K562 (cell line): ENCODE measurements around the gene SCARF2. TPM values are rescaled to one million over a fixed set of nuclear protein-coding genes. Genes with fewer than 3 reads are reported as not detected.

Experiments
- ATAC-seq: fragments of 200-7000 bp; cut with Tn5 transposase; 3 replicates; pipeline ENCODE4 v1.9.1; 2020; ENCODE audit warnings: moderate library complexity
- BruUV-seq: library from RNA; stranded (reverse); fragments of 400-500 nt; replicated peaks from 2 replicates; lab custom pipeline; 2021; lab: Mats Ljungman, UMichigan
- CTCF ChIA-PET: fragments of 300-600 bp; formaldehyde crosslinking; extraction: SDS; loops from one replicate; lab custom pipeline; 2021; ENCODE audit warnings: low intra/inter-chr PET ratio; lab: Yijun Ruan, JAX
- POLR2A ChIA-PET: fragments of 300-600, 350-650 bp; sonication (Branson Sonifier 250); formaldehyde crosslinking; extraction: SDS; loops from one replicate; lab custom pipeline; 2021; ENCODE audit warnings: antibody characterized with exemption, inconsistent platforms; lab: Yijun Ruan, JAX
- DNase-seq, 4 experiments: peaks; one replicate each; pipeline versions ENCODE4 v3.0.0 to v3.0.0-alpha.2; 2011 to 2018; ENCODE audit warnings: low spot score in 3 of 4, mixed read lengths in 3 of 4; ENCODE audit errors: extremely low read depth in 1 of 4
- FAIRE-seq: peaks from 2 replicates; lab custom pipeline; 2011; peaks lifted over from hg19 to GRCh38; lab: Jason Lieb, UNC
- H2AFZ ChIP-seq: 2 replicates; pipeline ENCODE4 v1.6.0; 2011; ENCODE audit warnings: low read depth, low read length, control low read depth, inconsistent platforms
- H3K27ac ChIP-seq: fragments of 200-600 bp; 3 replicates; pipeline ENCODE4 v1.8.0; 2011; ENCODE audit warnings: low read depth, mild to moderate bottlenecking, control low read depth, inconsistent platforms, low read length, moderate library complexity, mixed read lengths; ENCODE audit errors: extremely low read depth
- H3K27me3 ChIP-seq, 2 experiments: fragments of 300-600 bp in 1 of 2; 2 replicates in 1 of 2; 3 replicates in 1 of 2; pipeline versions ENCODE4 v1.6.0 to v1.8.0; 2011; ENCODE audit warnings: inconsistent platforms in 2 of 2, low read length in 2 of 2, mild to moderate bottlenecking in 1 of 2, mixed read lengths in 1 of 2, moderate library complexity in 1 of 2; ENCODE audit not compliant: control insufficient read depth in 2 of 2, insufficient read depth in 2 of 2
- H3K36me3 ChIP-seq: fragments of 300-600 bp; 3 replicates; pipeline ENCODE4 v1.8.0; 2011; ENCODE audit warnings: mild to moderate bottlenecking, low read length, inconsistent platforms; ENCODE audit not compliant: control insufficient read depth, insufficient read depth
- H3K4me1 ChIP-seq, 2 experiments: fragments of 200-600 bp in 1 of 2; replicated peaks in 1 of 2; 2 replicates in 1 of 2; 3 replicates in 1 of 2; pipeline versions ENCODE4 v1.5.1 to v1.8.0; 2011; ENCODE audit warnings: inconsistent platforms in 2 of 2, low read length in 2 of 2, mild to moderate bottlenecking in 1 of 2, mixed read lengths in 1 of 2, moderate library complexity in 1 of 2; ENCODE audit not compliant: control insufficient read depth in 2 of 2, insufficient read depth in 2 of 2
- H3K4me2 ChIP-seq: 2 replicates; pipeline ENCODE4 v1.6.1; 2011; ENCODE audit warnings: low read length, control low read depth, inconsistent platforms, mixed read lengths; ENCODE audit not compliant: insufficient read depth
- H3K4me3 ChIP-seq: fragments of 200-600 bp; sonication (generic), shearing (Covaris generic); 2 replicates; pipeline ENCODE4 v1.5.1; 2016; ENCODE audit warnings: control low read depth, inconsistent platforms
- H3K79me2 ChIP-seq: fragments of 200-600 bp; 3 replicates; pipeline ENCODE4 v1.8.0; 2011; ENCODE audit warnings: low read length, inconsistent platforms; ENCODE audit not compliant: control insufficient read depth, insufficient read depth
- H3K9ac ChIP-seq, 2 experiments: 2 replicates each; pipeline versions ENCODE4 v1.6.0 to v1.6.1; 2011; ENCODE audit warnings: low read depth in 2 of 2, low read length in 2 of 2, control low read depth in 1 of 2, inconsistent platforms in 1 of 2, mild to moderate bottlenecking in 1 of 2, mixed read lengths in 1 of 2; ENCODE audit not compliant: insufficient read depth in 1 of 2
- H3K9me1 ChIP-seq: one replicate; pipeline ENCODE4 v1.6.0; 2011; ENCODE audit warnings: inconsistent platforms, mild to moderate bottlenecking, low read length, moderate library complexity; ENCODE audit not compliant: control insufficient read depth, insufficient read depth
- H3K9me3 ChIP-seq: replicated peaks from 2 replicates; pipeline ENCODE4 v1.5.1; 2011; ENCODE audit warnings: low read depth, low read length, inconsistent platforms; ENCODE audit not compliant: control insufficient read depth, insufficient read depth
- H4K20me1 ChIP-seq: replicated peaks from 2 replicates; pipeline ENCODE4 v1.6.1; 2011; ENCODE audit warnings: low read length, inconsistent platforms, mixed read lengths; ENCODE audit not compliant: control insufficient read depth, insufficient read depth
- ASH1L ChIP-seq: fragments of 450-650 bp; IDR thresholded peaks from 2 replicates; pipeline ENCODE4 v1.6.1; 2018; ENCODE audit warnings: borderline replicate concordance, mild to moderate bottlenecking, low read depth; ENCODE audit not compliant: partially characterized antibody
- ETV6 ChIP-seq, 3 experiments: fragments of 150-350 bp in 1 of 3; sonication (generic) in 1 of 3; formaldehyde crosslinking in 1 of 3; IDR thresholded peaks; 2 replicates each; pipeline versions ENCODE4 v1.6.1 to v1.8.0; 2014 to 2022; ENCODE audit warnings: borderline replicate concordance in 2 of 3, low read depth in 2 of 3, antibody characterized with exemption in 1 of 3, low read length in 1 of 3, mild to moderate bottlenecking in 1 of 3, missing genetic modification reagents in 1 of 3
- GTF2F1 ChIP-seq: IDR thresholded peaks from 2 replicates; pipeline ENCODE4 v1.6.1; 2011; ENCODE audit warnings: low read depth, low read length, improper control_type of control experiment
- MCM2 ChIP-seq: fragments of 450-650 bp; IDR thresholded peaks from 2 replicates; pipeline ENCODE4 v1.6.1; 2017; ENCODE audit warnings: low read depth, mild to moderate bottlenecking
- MED1 ChIP-seq: sonication (generic); formaldehyde crosslinking; IDR thresholded peaks from 2 replicates; pipeline ENCODE4 v1.8.1; 2023; ENCODE audit warnings: missing genetic modification reagents, borderline replicate concordance
- MLX ChIP-seq, 2 experiments: fragments of 450-650 bp in 1 of 2; sonication (generic) in 1 of 2; formaldehyde crosslinking; conservative IDR thresholded peaks; 2 replicates each; pipeline versions ENCODE4 v1.4.0 to v1.8.1; 2020 to 2022; ENCODE audit warnings: mild to moderate bottlenecking in 1 of 2, missing genetic modification reagents in 1 of 2
- MYC ChIP-seq, 2 experiments: fragments of 250-450 bp in 1 of 2; sonication (Bioruptor Pico) in 1 of 2; IDR thresholded peaks; 2 replicates each; pipeline versions ENCODE4 v1.5.1 to v1.6.1; 2012 to 2021; ENCODE audit warnings: low read depth in 2 of 2, borderline replicate concordance in 1 of 2, improper control_type of control experiment in 1 of 2, low read length in 1 of 2, mild to moderate bottlenecking in 1 of 2, moderate library complexity in 1 of 2
- MYNN ChIP-seq, 2 experiments: sonication (generic); formaldehyde crosslinking in 1 of 2; IDR thresholded peaks; 2 replicates each; pipeline versions ENCODE4 v1.5.0 to v1.6.1; 2016 to 2020; ENCODE audit warnings: antibody characterized with exemption in 1 of 2, missing genetic modification reagents in 1 of 2
- SIX5 ChIP-seq, 2 experiments: IDR thresholded peaks; 2 replicates each; pipeline ENCODE4 v1.6.1; 2011; ENCODE audit warnings: low read length in 2 of 2, borderline replicate concordance in 1 of 2, low read depth in 1 of 2, mild to moderate bottlenecking in 1 of 2, moderate library complexity in 1 of 2; ENCODE audit not compliant: insufficient read depth in 1 of 2
- TBL1XR1 ChIP-seq, 2 experiments: IDR thresholded peaks; 2 replicates each; pipeline ENCODE4 v1.6.1; 2012; ENCODE audit warnings: improper control_type of control experiment in 2 of 2, low read length in 2 of 2, mild to moderate bottlenecking in 1 of 2
- ZNF174 ChIP-seq: fragments of 250-450 bp; sonication (Bioruptor Pico); IDR thresholded peaks from 2 replicates; pipeline ENCODE4 v1.4.0; 2020; ENCODE audit warnings: mild to moderate bottlenecking
- ZNF695 ChIP-seq: fragments of 450-650 bp; formaldehyde crosslinking; IDR thresholded peaks from 2 replicates; pipeline ENCODE4 v1.4.0; 2020; ENCODE audit warnings: mild to moderate bottlenecking, moderate library complexity
- ZNF79 ChIP-seq: fragments of 250-450 bp; sonication (Bioruptor Pico); IDR thresholded peaks from 2 replicates; pipeline ENCODE4 v1.4.0; 2020; ENCODE audit warnings: low read depth, mild to moderate bottlenecking, moderate library complexity
- WGBS: fragments of 100-300 bp; shearing (Covaris generic); methylation state at CpG from one replicate; pipeline ENCODE4 v1.1.6; 2016; ENCODE audit warnings: low coverage, mixed read lengths; ENCODE audit not compliant: insufficient coverage; ENCODE audit errors: missing lambda C conversion rate; 5-methylcytosine and 5-hydroxymethylcytosine counted together
- in situ Hi-C: fragments of 300-500 bp; cut with MboI; formaldehyde crosslinking; loops from 4 replicates; pipeline ENCODE4 v1.15.0; 2018; ENCODE audit warnings: inconsistent platforms, mixed read lengths
- intact Hi-C: fragments of 100-400 bp; cut with micrococcal nuclease; formaldehyde crosslinking; loops from 2 replicates; pipeline ENCODE4 v1.14.2; 2022
- polyA plus RNA-seq, 8 experiments: library from polyadenylated mRNA; depleted of rRNA in 4 of 8; stranded (reverse) in 5 of 8; unstranded in 3 of 8; fragments of >200 nt; fragmentation: Nextera tagmentation in 2 of 8; fragmentation: Illumina TruSeq in 1 of 8; extraction: Ambion mirVana in 2 of 8; extraction: Trizol in 1 of 8; gene quantifications; 2 replicates each; pipeline versions ENCODE4 v1.2.1 to v1.2.3, GENCODE V29; 2011 to 2014; ENCODE audit warnings: inconsistent platforms in 1 of 8, missing spikeins in 1 of 8
- total RNA-seq, 7 experiments: library from RNA; depleted of rRNA in 6 of 7; stranded (reverse); fragments of >200 nt in 6 of 7; fragmentation: Illumina TruSeq in 2 of 7; extraction: Trizol in 2 of 7; gene quantifications; 2 replicates each; pipeline versions ENCODE4 v1.2.1 to v1.2.3, GENCODE V29; 2011 to 2021; ENCODE audit warnings: low replicate concordance in 1 of 7
- TF ChIP-seq, protein P1 (sequence below): fragments of 200-800 bp; sonication (Bioruptor generic); IDR thresholded peaks from 2 replicates; pipeline ENCODE4 v1.6.1; 2017; ENCODE audit warnings: missing genetic modification characterization, missing compliant biosample characterization
- TF ChIP-seq, protein P2 (sequence below): sonication (generic); formaldehyde crosslinking; IDR thresholded peaks from 2 replicates; pipeline ENCODE4 v1.8.0; 2022; ENCODE audit warnings: mild to moderate bottlenecking, missing genetic modification reagents
- TF ChIP-seq, protein P3 (sequence below): fragments of 250-450 bp; sonication (Bioruptor Pico); IDR thresholded peaks from 2 replicates; pipeline ENCODE4 v1.4.0; 2020; ENCODE audit warnings: borderline replicate concordance

SCARF2 gene
- total and polyA plus RNA-seq, 9 of the 15 experiments (the other 6 are each of a cell fraction or from before 2014, with no cell fraction given): 0.06 to 0.32 (median 0.21) TPM; not detected in 5

DNA sequence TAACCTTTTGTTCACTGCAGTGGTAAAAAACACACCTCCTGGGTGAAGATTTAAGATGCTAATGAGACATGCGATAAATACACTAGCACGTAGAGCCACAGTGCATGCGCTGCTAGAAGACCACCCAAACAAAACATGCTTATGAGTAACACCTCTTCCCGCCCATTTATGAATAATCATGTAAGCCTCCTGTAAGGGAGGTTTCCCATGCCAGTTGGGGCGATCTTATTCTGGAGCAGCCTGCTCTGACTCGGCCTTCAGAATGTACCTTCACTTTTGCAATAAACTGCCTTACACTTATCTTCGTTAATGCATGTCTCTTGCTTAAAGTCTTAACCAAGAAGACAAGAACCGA is 18.1 kb upstream of the SCARF2 start:
- BruUV-seq: no TSS peak
- H3K36me3 ChIP-seq: no peaks in the 10 kb centered on the region
- intact Hi-C loops (loop anchor here (1.0 to 5.0 kb wide), 3 partner anchors 37 to 298 kb away; no protein-coding TSS in a partner anchor), in situ Hi-C loops (loop anchor here (5.0 kb wide), 2 partner anchors 33 to 298 kb away; no protein-coding TSS in a partner anchor)
- CTCF ChIA-PET: interaction anchor here (0.6 to 6.9 kb wide), 12 partner anchors 15 to 302 kb away, joined by 3 to 195 read pairs (median 4); partner anchors contain the start of gene KLHL22
- no peak overlapping the region for H3K27ac ChIP-seq
- no peak for FAIRE-seq
- H3K4me2 ChIP-seq: no peak overlapping the region
- peaks cover 10 to 12% of the 10 kb centered on the region in 2 experiments; a peak in 4 of 5 replicates for H3K27me3 ChIP-seq
- no peak overlapping the region for H2AFZ ChIP-seq
- no peaks in the 10 kb centered on the region for H3K79me2 ChIP-seq
- no peaks in the 10 kb centered on the region; a peak in 1 of 5 replicates for H3K4me1 ChIP-seq
- ATAC-seq: no peak
- POLR2A ChIA-PET: interaction anchor here (0.6 to 6.8 kb wide), 16 partner anchors 8 to 1351 kb away, joined by 3 to 46 read pairs (median 5); no protein-coding TSS in a partner anchor
- 43% methylated on average over 8 of the region's 8 CpGs for WGBS
- DNase-seq: no peak
- peaks cover 16% of the 10 kb centered on the region for H4K20me1 ChIP-seq
- no peak overlapping the region for H3K4me3 ChIP-seq
- no peak overlapping the region for H3K9ac ChIP-seq
- no peaks in the 10 kb centered on the region for H3K9me3 ChIP-seq
- no peaks in the 10 kb centered on the region for H3K9me1 ChIP-seq
- no peak for TF ChIP-seq ASH1L
- no peak for TF ChIP-seq ZNF174 (CRISPR knock-in tag)
- TF ChIP-seq, protein P1, sequence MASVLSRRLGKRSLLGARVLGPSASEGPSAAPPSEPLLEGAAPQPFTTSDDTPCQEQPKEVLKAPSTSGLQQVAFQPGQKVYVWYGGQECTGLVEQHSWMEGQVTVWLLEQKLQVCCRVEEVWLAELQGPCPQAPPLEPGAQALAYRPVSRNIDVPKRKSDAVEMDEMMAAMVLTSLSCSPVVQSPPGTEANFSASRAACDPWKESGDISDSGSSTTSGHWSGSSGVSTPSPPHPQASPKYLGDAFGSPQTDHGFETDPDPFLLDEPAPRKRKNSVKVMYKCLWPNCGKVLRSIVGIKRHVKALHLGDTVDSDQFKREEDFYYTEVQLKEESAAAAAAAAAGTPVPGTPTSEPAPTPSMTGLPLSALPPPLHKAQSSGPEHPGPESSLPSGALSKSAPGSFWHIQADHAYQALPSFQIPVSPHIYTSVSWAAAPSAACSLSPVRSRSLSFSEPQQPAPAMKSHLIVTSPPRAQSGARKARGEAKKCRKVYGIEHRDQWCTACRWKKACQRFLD (CRISPR knock-in tag): no peak
- TF ChIP-seq, protein P2, sequence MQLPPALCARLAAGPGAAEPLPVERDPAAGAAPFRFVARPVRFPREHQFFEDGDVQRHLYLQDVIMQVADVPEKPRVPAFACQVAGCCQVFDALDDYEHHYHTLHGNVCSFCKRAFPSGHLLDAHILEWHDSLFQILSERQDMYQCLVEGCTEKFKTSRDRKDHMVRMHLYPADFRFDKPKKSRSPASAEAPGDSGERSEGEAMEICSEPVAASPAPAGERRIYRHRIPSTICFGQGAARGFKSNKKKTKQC (CRISPR knock-in tag): no peak
- no peak for TF ChIP-seq MCM2
- TF ChIP-seq ZNF695: no peak
- no peak for TF ChIP-seq ETV6 (IDR thresholded peaks at IDR 0.05; ENCODE audit: borderline replicate concordance in 1 of 2, low read depth in 2 of 2, low read length in 1 of 2)
- TF ChIP-seq ETV6 (CRISPR knock-in tag; IDR thresholded peaks at IDR 0.05; ENCODE audit: borderline replicate concordance): no peak
- TF ChIP-seq, protein P3, sequence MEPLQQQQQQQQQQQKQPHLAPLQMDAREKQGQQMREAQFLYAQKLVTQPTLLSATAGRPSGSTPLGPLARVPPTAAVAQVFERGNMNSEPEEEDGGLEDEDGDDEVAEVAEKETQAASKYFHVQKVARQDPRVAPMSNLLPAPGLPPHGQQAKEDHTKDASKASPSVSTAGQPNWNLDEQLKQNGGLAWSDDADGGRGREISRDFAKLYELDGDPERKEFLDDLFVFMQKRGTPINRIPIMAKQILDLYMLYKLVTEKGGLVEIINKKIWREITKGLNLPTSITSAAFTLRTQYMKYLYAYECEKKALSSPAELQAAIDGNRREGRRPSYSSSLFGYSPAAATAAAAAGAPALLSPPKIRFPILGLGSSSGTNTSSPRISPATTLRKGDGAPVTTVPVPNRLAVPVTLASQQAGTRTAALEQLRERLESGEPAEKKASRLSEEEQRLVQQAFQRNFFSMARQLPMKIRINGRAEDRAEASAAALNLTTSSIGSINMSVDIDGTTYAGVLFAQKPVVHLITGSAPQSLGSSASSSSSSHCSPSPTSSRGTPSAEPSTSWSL (CRISPR knock-in tag): 0 out of 2 replicates have a peak, but pooled peaks have one; percentile 2
- TF ChIP-seq SIX5 (IDR thresholded peaks at IDR 0.05; ENCODE audit: borderline replicate concordance in 1 of 2, insufficient read depth in 1 of 2, low read depth in 1 of 2, low read length in 2 of 2): no peak
- TF ChIP-seq ZNF79 (CRISPR knock-in tag): no peak
- no peak for TF ChIP-seq MYNN (IDR thresholded peaks at IDR 0.05)
- TF ChIP-seq MYNN (CRISPR knock-in tag; IDR thresholded peaks at IDR 0.05): 0 out of 2 replicates have a peak, but pooled peaks have one; percentile 0
- TF ChIP-seq TBL1XR1 (IDR thresholded peaks at IDR 0.05; ENCODE audit: low read length in 2 of 2): peak in 1 of 2 experiments; percentile 9; a peak in 1 of 4 replicates
- peak; percentile 50; the same call in 1 of the 2 replicates for TF ChIP-seq MED1
- peak in 1 of 2 experiments; percentile 73; a peak in 1 of 4 replicates for TF ChIP-seq MLX (CRISPR knock-in tag; conservative IDR thresholded peaks at IDR 0.05)
- no peak for TF ChIP-seq MYC (IDR thresholded peaks at IDR 0.05; ENCODE audit: low read depth, low read length)
- TF ChIP-seq MYC (CRISPR knock-in tag; IDR thresholded peaks at IDR 0.05; ENCODE audit: borderline replicate concordance, low read depth): no peak
- peak; percentile 44; the same call in 1 of the 2 replicates for TF ChIP-seq GTF2F1
